NCI-H1694 treated with DMSO at 0.1 percent for 48 hours (cell line): Measurements from ENCODE around the gene DOCK2.

Experiments
- DNase-seq: peaks from one replicate; lab custom pipeline; 2025; lab: John Stamatoyannopoulos, UW

The DOCK2 gene

GRCh38 chr5:169864483-169864882 lies 227.4 kb downstream of the DOCK2 start:
- DNase-seq: no peak

GRCh38 chr5:169867347-169867746 lies 230.3 kb downstream of the DOCK2 start:
- no peak for DNase-seq

- no peak for DNase-seq
These were observed 232.0 kb downstream of the DOCK2 start for GRCh38 chr5:169869066-169869465.

GRCh38 chr5:169870211-169870610 lies 233.1 kb downstream of the DOCK2 start:
- no peak for DNase-seq

- no peak for DNase-seq
These were observed 234.9 kb downstream of the DOCK2 start for GRCh38 chr5:169871826-169872490.

- DNase-seq: no peak
These were observed 236.6 kb downstream of the DOCK2 start for GRCh38 chr5:169873642-169874041.

GRCh38 chr5:169874621-169875020 lies 237.5 kb downstream of the DOCK2 start:
- no peak for DNase-seq

GRCh38 chr5:169875091-169875728 lies 238.1 kb downstream of the DOCK2 start:
- no peak for DNase-seq

- DNase-seq: no peak
These were observed 238.7 kb downstream of the DOCK2 start for GRCh38 chr5:169875731-169876130.

- no peak for DNase-seq
These were observed 239.3 kb downstream of the DOCK2 start for GRCh38 chr5:169876386-169876785.

- DNase-seq: no peak
These were observed 243.1 kb downstream of the DOCK2 start for GRCh38 chr5:169880012-169880663.

- no peak for DNase-seq
These were observed 243.7 kb downstream of the DOCK2 start for GRCh38 chr5:169880785-169881184.

GRCh38 chr5:169881702-169882303 lies 244.7 kb downstream of the DOCK2 start:
- DNase-seq: no peak

- DNase-seq: no peak
These were observed 249.0 kb downstream of the DOCK2 start for GRCh38 chr5:169886033-169886432.

- DNase-seq: no peak
These were observed 249.6 kb downstream of the DOCK2 start for GRCh38 chr5:169886677-169887076.

- no peak for DNase-seq
These were observed 252.5 kb downstream of the DOCK2 start for GRCh38 chr5:169889572-169889971.

- no peak for DNase-seq
These were observed 255.9 kb downstream of the DOCK2 start for GRCh38 chr5:169893010-169893409.

GRCh38 chr5:169893571-169893970 lies 256.5 kb downstream of the DOCK2 start:
- no peak for DNase-seq

GRCh38 chr5:169895926-169896325 lies 258.9 kb downstream of the DOCK2 start:
- DNase-seq: no peak

GRCh38 chr5:169897481-169897880 lies 260.4 kb downstream of the DOCK2 start:
- no peak for DNase-seq

GRCh38 chr5:169901896-169902295 lies 264.8 kb downstream of the DOCK2 start:
- no peak for DNase-seq

GRCh38 chr5:169904059-169904458 lies 267.0 kb downstream of the DOCK2 start:
- DNase-seq: no peak

- no peak for DNase-seq
These were observed 267.4 kb downstream of the DOCK2 start for GRCh38 chr5:169904508-169904907.
